Hepatocyte (in vitro differentiated cells): ENCODE measurements around the gene SVIL. TPM values are rescaled to one million over a fixed set of nuclear protein-coding genes. Genes with fewer than 3 reads are reported as not detected.
"Not testable (repeated sequence)": the region's sequence is repeated elsewhere in the genome, so short reads cannot be mapped to it uniquely, and the experiment has no call there.

Experiments
- DNase-seq: peaks from one replicate; pipeline ENCODE4 v3.0.0-alpha.2; 2016; ENCODE audit warnings: low spot score
- H2AFZ ChIP-seq: fragments of 200-600 bp; sonication (generic); 2 replicates; pipeline ENCODE4 v1.6.0; 2016; ENCODE audit warnings: antibody characterized with exemption, mild to moderate bottlenecking
- H3K27ac ChIP-seq: fragments of 200-600 bp; sonication (generic); 2 replicates; pipeline ENCODE4 v1.5.1; 2016; ENCODE audit warnings: mild to moderate bottlenecking
- H3K27me3 ChIP-seq: fragments of 200-600 bp; sonication (generic); 2 replicates; pipeline ENCODE4 v1.6.1; 2016
- H3K36me3 ChIP-seq: fragments of 200-600 bp; sonication (generic); replicated peaks from 2 replicates; pipeline ENCODE4 v1.5.1; 2016; ENCODE audit warnings: low read depth; ENCODE audit not compliant: insufficient read depth
- H3K4me1 ChIP-seq: fragments of 200-600 bp; sonication (generic); 2 replicates; pipeline ENCODE4 v1.5.1; 2016; ENCODE audit warnings: mild to moderate bottlenecking, moderate library complexity; ENCODE audit not compliant: insufficient read depth
- H3K4me2 ChIP-seq: fragments of 200-600 bp; sonication (generic); 2 replicates; pipeline ENCODE4 v1.6.0; 2016
- H3K4me3 ChIP-seq: fragments of 200-600 bp; sonication (generic); 2 replicates; pipeline ENCODE4 v1.5.1; 2016; ENCODE audit warnings: mild to moderate bottlenecking
- H3K79me2 ChIP-seq: fragments of 200-600 bp; sonication (generic); 2 replicates; pipeline ENCODE4 v1.6.0; 2017; ENCODE audit warnings: mild to moderate bottlenecking
- H3K9me2 ChIP-seq: fragments of 200-600 bp; sonication (generic); replicated peaks from 2 replicates; pipeline ENCODE4 v1.6.0; 2017; ENCODE audit warnings: mild to moderate bottlenecking; ENCODE audit not compliant: insufficient read depth
- H3K9me3 ChIP-seq: fragments of 200-600 bp; sonication (generic); 2 replicates; pipeline ENCODE4 v1.5.1; 2016; ENCODE audit warnings: low read depth, mild to moderate bottlenecking
- H4K20me1 ChIP-seq: fragments of 200-600 bp; sonication (generic); 2 replicates; pipeline ENCODE4 v1.6.0; 2016; ENCODE audit warnings: mild to moderate bottlenecking; ENCODE audit not compliant: insufficient read depth, poor library complexity, severe bottlenecking
- CTCF ChIP-seq: fragments of 200-600 bp; sonication (generic); IDR thresholded peaks from 2 replicates; pipeline ENCODE4 v1.5.1; 2016; ENCODE audit warnings: antibody characterized with exemption, mild to moderate bottlenecking; ENCODE audit not compliant: poor library complexity
- EZH2 ChIP-seq: fragments of 200-600 bp; sonication (generic); IDR thresholded peaks from 2 replicates; pipeline ENCODE4 v1.6.1; 2016; ENCODE audit warnings: antibody characterized with exemption, mild to moderate bottlenecking, borderline replicate concordance
- EZH2phosphoT487 ChIP-seq: fragments of 200-600 bp; sonication (generic); IDR thresholded peaks from one replicate; pipeline ENCODE4 v1.6.1; 2018; ENCODE audit warnings: antibody characterized with exemption, mild to moderate bottlenecking, low read depth, moderate library complexity; ENCODE audit not compliant: unreplicated experiment, severe bottlenecking
- WGBS: methylation state at CpG from one replicate; pipeline ENCODE4 v1.1.6; 2016; ENCODE audit warnings: low lambda C conversion rate; ENCODE audit errors: missing lambda C conversion rate; 5-methylcytosine and 5-hydroxymethylcytosine counted together
- polyA plus RNA-seq: library from polyadenylated mRNA; unstranded; fragments of >200 nt; fragmentation: Nextera tagmentation; extraction: Ambion mirVana; gene quantifications from 2 replicates; pipeline ENCODE4 v1.2.1, GENCODE V29; 2016
- total RNA-seq: library from RNA; depleted of rRNA; stranded (reverse); fragments of >200 nt; gene quantifications from 2 replicates; pipeline ENCODE4 v1.2.3, GENCODE V29; 2014

SVIL gene
- total and polyA plus RNA-seq, 2 experiments from 2014 or later, result 24.3 to 36.5 TPM

GRCh38 chr10:29493697-29494096 lies 141.1 kb downstream of the SVIL start:
- Histone ChIP-seq H3K4me1 (no peaks in the 10 kb centered on the region), H3K4me3 (no peak overlapping the region), H3K79me2 (no peaks in the 10 kb centered on the region), H3K9me3 (no peaks in the 10 kb centered on the region), H3K36me3 (no peaks in the 10 kb centered on the region), H3K27ac (no peak overlapping the region), H3K27me3 (no peaks in the 10 kb centered on the region), H4K20me1 (no peaks in the 10 kb centered on the region), H2AFZ (no peak overlapping the region), H3K9me2 (no peaks in the 10 kb centered on the region), H3K4me2 (no peak overlapping the region)
- no peak for DNase-seq
- WGBS, result 98% methylated on average over 6 of the region's 6 CpGs
- TF ChIP-seq EZH2 (no peak), CTCF (no peak), EZH2phosphoT487 (no peak)

GRCh38 chr10:29492774-29493173 lies 142.0 kb downstream of the SVIL start:
- no peaks in the 10 kb centered on the region for H3K27me3 ChIP-seq
- H3K4me1 ChIP-seq, result no peaks in the 10 kb centered on the region
- H3K9me2 ChIP-seq, result no peaks in the 10 kb centered on the region
- no peak overlapping the region for H3K27ac ChIP-seq
- TF ChIP-seq CTCF (no peak), EZH2 (no peak), EZH2phosphoT487 (no peak)
- no peaks in the 10 kb centered on the region for H3K79me2 ChIP-seq
- no peak for DNase-seq
- no peak overlapping the region for H3K4me2 ChIP-seq
- H3K36me3 ChIP-seq, result no peaks in the 10 kb centered on the region
- H3K4me3 ChIP-seq, result no peak overlapping the region
- no peaks in the 10 kb centered on the region for H4K20me1 ChIP-seq
- H2AFZ ChIP-seq, result no peak overlapping the region
- 81% methylated on average over 11 of the region's 11 CpGs for whole genome bisulfite sequencing
- no peaks in the 10 kb centered on the region for H3K9me3 ChIP-seq

GRCh38 chr10:29491918-29492317 lies 142.9 kb downstream of the SVIL start:
- Histone ChIP-seq H3K9me2 (no peaks in the 10 kb centered on the region), H3K9me3 (no peaks in the 10 kb centered on the region), H3K4me3 (no peak overlapping the region), H3K27me3 (no peaks in the 10 kb centered on the region), H3K27ac (no peak overlapping the region), H3K4me1 (no peaks in the 10 kb centered on the region), H4K20me1 (no peaks in the 10 kb centered on the region), H3K79me2 (no peaks in the 10 kb centered on the region), H3K36me3 (no peaks in the 10 kb centered on the region), H2AFZ (no peak overlapping the region), H3K4me2 (no peak overlapping the region)
- 94% methylated on average over 5 of the region's 5 CpGs for WGBS
- TF ChIP-seq EZH2phosphoT487 (no peak), EZH2 (no peak), CTCF (no peak)
- no peak for DNase-seq

- not testable (repeated sequence) for H4K20me1 ChIP-seq, H3K9me3 ChIP-seq, H3K36me3 ChIP-seq, H3K4me3 ChIP-seq, H2AFZ ChIP-seq, H3K79me2 ChIP-seq, H3K4me2 ChIP-seq, H3K27me3 ChIP-seq, H3K27ac ChIP-seq, H3K9me2 ChIP-seq, H3K4me1 ChIP-seq, DNase-seq
- WGBS, result 97% methylated on average over 16 of the region's 16 CpGs
Observed at GRCh38 chr10:29490781-29491280, 143.9 kb downstream of the SVIL start.

GRCh38 chr10:29488471-29488870 lies 146.3 kb downstream of the SVIL start:
- not testable (repeated sequence) for H3K27me3 ChIP-seq, H3K4me1 ChIP-seq, H3K79me2 ChIP-seq, H3K4me3 ChIP-seq, H3K27ac ChIP-seq, DNase-seq, H3K36me3 ChIP-seq, H3K4me2 ChIP-seq, H2AFZ ChIP-seq, H4K20me1 ChIP-seq, H3K9me2 ChIP-seq, H3K9me3 ChIP-seq
- WGBS, result 80% methylated on average over 14 of the region's 14 CpGs

GRCh38 chr10:29487884-29488266 lies 146.9 kb downstream of the SVIL start:
- not testable (repeated sequence) for H3K36me3 ChIP-seq, H3K4me2 ChIP-seq
- 76% methylated on average over 7 of the region's 7 CpGs for WGBS

More at GRCh38 chr10:29487884-29488266, 146.9 kb downstream of the SVIL start:
- not testable (repeated sequence) for H4K20me1 ChIP-seq, H3K9me2 ChIP-seq, H3K27ac ChIP-seq, H3K9me3 ChIP-seq, H3K79me2 ChIP-seq, H3K4me3 ChIP-seq, H3K27me3 ChIP-seq, DNase-seq, H2AFZ ChIP-seq
- peaks cover 12% of the 10 kb centered on the region for H3K4me1 ChIP-seq
